ENCODE data around the gene MT1A.

DNA sequence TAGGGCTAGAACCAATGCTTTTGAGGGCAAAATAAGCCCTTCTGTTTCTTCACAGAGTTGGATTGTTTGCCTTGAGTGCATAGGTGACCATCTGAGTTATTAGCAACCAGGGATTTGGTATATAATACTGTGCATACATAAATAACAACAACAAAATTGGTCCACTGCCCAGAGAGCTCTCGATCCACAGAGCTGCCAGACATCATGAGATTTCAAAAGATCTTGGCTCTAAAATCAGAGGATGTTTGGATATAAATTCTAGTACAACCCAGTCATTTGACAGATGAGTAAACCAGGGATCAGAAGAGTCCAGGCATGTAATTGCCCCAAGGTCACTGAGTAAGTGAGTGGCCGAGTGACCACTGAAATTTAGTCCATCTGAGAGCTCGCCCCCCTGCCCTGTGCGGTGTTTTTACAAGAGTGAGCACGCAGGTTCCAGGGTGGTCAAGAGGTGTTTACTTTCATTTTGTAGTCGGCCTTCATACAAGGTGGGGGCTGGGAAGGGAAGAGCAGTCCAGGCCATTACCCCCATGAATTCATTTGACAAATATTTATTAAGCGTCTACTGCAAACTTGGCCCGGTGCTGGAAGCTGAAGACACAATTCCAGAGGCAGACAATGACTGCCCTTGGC is 31.9 kb upstream of the MT1A start:
- TF ChIP-seq, protein P1, sequence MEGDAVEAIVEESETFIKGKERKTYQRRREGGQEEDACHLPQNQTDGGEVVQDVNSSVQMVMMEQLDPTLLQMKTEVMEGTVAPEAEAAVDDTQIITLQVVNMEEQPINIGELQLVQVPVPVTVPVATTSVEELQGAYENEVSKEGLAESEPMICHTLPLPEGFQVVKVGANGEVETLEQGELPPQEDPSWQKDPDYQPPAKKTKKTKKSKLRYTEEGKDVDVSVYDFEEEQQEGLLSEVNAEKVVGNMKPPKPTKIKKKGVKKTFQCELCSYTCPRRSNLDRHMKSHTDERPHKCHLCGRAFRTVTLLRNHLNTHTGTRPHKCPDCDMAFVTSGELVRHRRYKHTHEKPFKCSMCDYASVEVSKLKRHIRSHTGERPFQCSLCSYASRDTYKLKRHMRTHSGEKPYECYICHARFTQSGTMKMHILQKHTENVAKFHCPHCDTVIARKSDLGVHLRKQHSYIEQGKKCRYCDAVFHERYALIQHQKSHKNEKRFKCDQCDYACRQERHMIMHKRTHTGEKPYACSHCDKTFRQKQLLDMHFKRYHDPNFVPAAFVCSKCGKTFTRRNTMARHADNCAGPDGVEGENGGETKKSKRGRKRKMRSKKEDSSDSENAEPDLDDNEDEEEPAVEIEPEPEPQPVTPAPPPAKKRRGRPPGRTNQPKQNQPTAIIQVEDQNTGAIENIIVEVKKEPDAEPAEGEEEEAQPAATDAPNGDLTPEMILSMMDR (IDR thresholded peaks at IDR 0.05) = no peak
- TF ChIP-seq POLR2A (IDR thresholded peaks at IDR 0.05) = no peak

Data from tibial nerve (tissue), 3 donors.